Colonic mucosa (tissue), 4 donors: ENCODE measurements around the gene CD81. TPM values are rescaled to one million over a fixed set of nuclear protein-coding genes. Genes with fewer than 3 reads are reported as not detected.
"Not testable (repeated sequence)": the region's sequence is repeated elsewhere in the genome, so short reads cannot be mapped to it uniquely, and the experiment has no call there.

Source experiments
- DNase-seq: peaks from one replicate; pipeline ENCODE4 v3.0.0-alpha.2; 2020
- H3K27ac ChIP-seq: fragments of 200-600 bp; one replicate; pipeline ENCODE4 v1.8.0; 2021
- H3K27me3 ChIP-seq: fragments of 200-600 bp; one replicate; pipeline ENCODE4 v1.8.0; 2021
- H3K36me3 ChIP-seq: fragments of 200-600 bp; one replicate; pipeline ENCODE4 v1.8.0; 2021
- H3K4me1 ChIP-seq: fragments of 200-600 bp; one replicate; pipeline ENCODE4 v1.8.0; 2021; ENCODE audit warnings: mild to moderate bottlenecking
- H3K4me3 ChIP-seq: fragments of 200-600 bp; one replicate; pipeline ENCODE4 v1.8.0; 2021
- H3K9ac ChIP-seq, 2 donors: one replicate each; pipeline ENCODE4 v1.7.0; 2013; ENCODE audit warnings: control low read depth in 2 of 2, low read depth in 2 of 2, low read length in 2 of 2
- H3K9me3 ChIP-seq: fragments of 200-600 bp; one replicate; pipeline ENCODE4 v1.8.0; 2021
- CTCF ChIP-seq: fragments of 200-600 bp; IDR thresholded peaks from one replicate; pipeline ENCODE4 v1.8.0; 2022; ENCODE audit warnings: antibody characterized with exemption, mild to moderate bottlenecking
- intact Hi-C: fragments of 100-400 bp; cut with DNase I; formaldehyde crosslinking; loops from one replicate; pipeline ENCODE4 v1.14.1; 2022
- total RNA-seq, 2 donors: library from RNA; stranded (reverse); fragmentation: NEBNext Ultra II Directional in 1 of 2; extraction: Animal tissue kit (Norgen Biotek cat#: 25700) in 1 of 2; gene quantifications; one replicate each; pipeline ENCODE4 v1.2.1, GENCODE V29; 2021
- donor health status: healthy.
- donor health status: DM: no; HTN: no; CAD: no.
- donor health status: DM: no; HTN: no; CAD: no.

Gene CD81
- total RNA-seq, 2 donors from 2014 or later = 185 to 208 TPM

GRCh38 chr11:2331404-2331803, 45.7 kb upstream of the CD81 start:
- Histone ChIP-seq H3K4me1 (no peaks in the 10 kb centered on the region), H3K27me3 (no peaks in the 10 kb centered on the region), H3K9ac (no peak overlapping the region), H3K27ac (no peak overlapping the region), H3K9me3 (no peaks in the 10 kb centered on the region), H3K4me3 (no peak overlapping the region), H3K36me3 (no peaks in the 10 kb centered on the region)
- intact Hi-C loops = no loop called here
- DNase-seq = no peak
- no peak for TF ChIP-seq CTCF

DNA sequence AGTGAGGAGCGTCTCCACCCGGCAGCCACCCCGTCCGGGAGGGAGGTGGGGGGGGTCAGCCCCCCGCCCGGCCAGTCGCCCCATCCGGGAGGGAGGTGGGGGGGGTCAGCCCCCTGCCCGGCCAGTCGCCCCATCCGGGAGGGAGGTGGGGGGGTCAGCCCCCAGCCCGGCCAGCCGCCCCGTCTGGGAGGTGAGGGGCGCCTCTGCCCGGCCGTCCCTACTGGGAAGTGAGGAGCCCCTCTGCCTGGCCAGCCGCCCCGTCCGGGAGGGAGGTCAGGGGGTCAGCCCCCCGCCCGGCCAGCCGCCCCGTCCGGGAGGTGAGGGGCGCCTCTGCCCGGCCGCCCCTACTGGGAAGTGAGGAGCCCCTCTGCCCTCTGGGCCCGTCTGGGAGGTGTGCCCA, 44.5 kb upstream of the CD81 start:
- intact Hi-C loops, H3K4me3 ChIP-seq, DNase-seq, H3K36me3 ChIP-seq, H3K9ac ChIP-seq, H3K27ac ChIP-seq, H3K4me1 ChIP-seq, H3K9me3 ChIP-seq, H3K27me3 ChIP-seq: not testable (repeated sequence)

DNA sequence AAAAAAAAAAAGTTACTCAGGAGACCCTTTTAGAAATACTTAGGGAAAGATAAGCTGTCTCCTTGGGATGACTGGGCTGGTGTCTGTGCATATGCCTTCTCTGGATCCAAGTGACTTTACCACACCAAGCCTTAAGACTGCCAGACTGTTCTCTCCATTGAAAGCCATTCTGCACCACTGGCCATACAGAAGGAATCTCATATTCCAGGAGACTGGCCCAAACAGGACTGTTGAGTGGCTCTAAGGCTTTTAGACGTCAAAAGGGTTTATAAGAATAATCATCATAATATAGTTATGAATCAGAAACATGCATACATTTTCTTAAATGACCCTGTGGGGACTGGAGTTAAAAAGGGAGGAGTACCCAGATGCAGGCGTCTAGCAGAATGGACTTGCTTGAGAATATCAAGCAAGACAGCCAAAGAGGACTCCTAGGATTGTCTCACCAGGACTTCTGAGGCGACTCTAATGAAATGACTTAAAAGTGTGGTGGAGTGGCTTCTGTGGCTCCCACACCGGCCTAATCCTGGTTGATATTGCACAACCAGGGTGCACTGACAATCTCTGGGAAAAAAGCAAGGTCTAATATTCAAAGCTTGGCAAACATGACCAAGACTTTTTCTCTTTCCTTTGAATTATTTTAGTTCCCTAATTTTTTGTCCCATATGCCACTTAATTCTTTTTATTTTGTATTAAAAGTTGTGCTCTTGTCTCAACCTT, 43.5 kb upstream of the CD81 start:
- H3K9ac ChIP-seq, DNase-seq, H3K27me3 ChIP-seq, H3K27ac ChIP-seq, H3K4me1 ChIP-seq, H3K9me3 ChIP-seq, intact Hi-C loops, H3K36me3 ChIP-seq, H3K4me3 ChIP-seq: not testable (repeated sequence)

DNA sequence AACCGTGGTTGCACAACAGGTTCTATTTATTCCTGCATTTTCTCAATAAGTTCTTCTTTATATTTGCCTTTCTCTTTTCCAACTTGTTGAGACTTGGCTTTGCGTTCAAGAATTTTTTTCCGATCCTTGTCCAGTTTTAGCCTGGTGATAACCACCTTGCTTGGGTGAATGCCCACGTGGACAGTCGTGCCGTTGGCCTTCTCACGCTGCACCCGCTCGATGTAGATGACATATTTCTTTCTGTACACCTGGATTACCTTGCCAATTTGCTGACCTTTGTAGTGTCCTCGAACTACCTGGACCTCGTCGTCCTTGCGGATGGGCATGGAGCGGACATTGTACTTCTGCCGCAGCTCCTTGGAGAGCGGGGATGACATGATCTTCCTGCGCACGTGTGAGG, 41.8 kb upstream of the CD81 start:
- H3K9me3 ChIP-seq, H3K27me3 ChIP-seq, H3K27ac ChIP-seq, intact Hi-C loops, DNase-seq, H3K4me1 ChIP-seq, H3K9ac ChIP-seq, H3K4me3 ChIP-seq, H3K36me3 ChIP-seq: not testable (repeated sequence)

DNA sequence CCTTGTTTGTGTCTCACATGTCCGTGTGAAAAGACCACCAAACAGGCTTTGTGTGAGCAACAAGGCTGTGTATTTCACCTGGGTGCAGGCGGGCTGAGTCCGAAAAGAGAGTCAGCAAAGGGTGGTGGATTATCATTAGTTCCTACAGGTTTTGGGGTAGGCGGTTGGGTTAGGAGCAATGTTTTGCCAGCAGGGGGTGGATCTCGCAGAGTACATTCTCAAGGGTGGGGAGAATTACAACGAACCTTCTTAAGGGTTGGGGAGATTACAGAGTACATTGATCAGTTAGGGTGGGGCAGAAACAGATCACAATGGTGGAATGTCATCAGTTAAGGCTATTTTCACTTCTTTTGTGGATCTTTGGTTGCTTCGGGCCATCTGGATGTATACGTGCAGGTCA, 38.4 kb upstream of the CD81 start:
- H3K36me3 ChIP-seq, H3K4me3 ChIP-seq, H3K27ac ChIP-seq, H3K4me1 ChIP-seq, intact Hi-C loops, DNase-seq, H3K9me3 ChIP-seq, H3K27me3 ChIP-seq, H3K9ac ChIP-seq: not testable (repeated sequence)

- no peaks in the 10 kb centered on the region for H3K4me1 ChIP-seq
- TF ChIP-seq CTCF = no peak
- H3K4me3 ChIP-seq = no peak overlapping the region
- H3K9ac ChIP-seq = no peak overlapping the region
- no peak overlapping the region for H3K27ac ChIP-seq
- no peak for DNase-seq
- H3K9me3 ChIP-seq = no peaks in the 10 kb centered on the region
- H3K27me3 ChIP-seq = no peaks in the 10 kb centered on the region
- no peaks in the 10 kb centered on the region for H3K36me3 ChIP-seq
- intact Hi-C loops = no loop called here
These were observed 34.6 kb upstream of the CD81 start for GRCh38 chr11:2342557-2342956.

DNA sequence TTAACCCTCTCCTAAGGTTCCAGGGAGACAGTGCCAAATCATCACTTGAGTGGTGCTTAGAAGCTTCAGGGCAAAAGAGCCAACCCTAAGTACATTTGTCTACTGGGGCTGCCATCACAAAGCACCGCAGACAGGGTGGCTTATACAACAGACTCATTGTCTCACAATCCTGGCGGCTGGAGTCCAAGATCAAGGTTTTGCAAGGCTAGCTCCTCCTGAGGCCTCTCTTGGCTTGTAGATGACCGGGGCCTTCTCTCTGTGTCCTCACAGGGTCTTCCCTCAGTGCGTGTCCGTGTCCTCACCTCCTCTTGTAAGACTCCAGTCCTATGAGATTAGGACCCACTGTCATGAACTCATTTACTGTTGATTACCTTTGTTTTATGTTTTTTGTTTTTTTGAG, 34.1 kb upstream of the CD81 start:
- Histone ChIP-seq H3K4me3 (no peak overlapping the region), H3K36me3 (no peaks in the 10 kb centered on the region), H3K27ac (no peak overlapping the region), H3K27me3 (no peaks in the 10 kb centered on the region), H3K9me3 (no peaks in the 10 kb centered on the region), H3K4me1 (no peaks in the 10 kb centered on the region), H3K9ac (no peak overlapping the region)
- no peak for DNase-seq
- intact Hi-C loops = no loop called here
- TF ChIP-seq CTCF = no peak
